HepG2 (cell line): Measurements from ENCODE around the gene ARL5A. TPM values are rescaled to one million over a fixed set of nuclear protein-coding genes. Genes with fewer than 3 reads are reported as not detected.

ENCODE experiments used
- CEBPG ChIP-seq: IDR thresholded peaks from 2 replicates; pipeline ENCODE4 v1.6.1; 2016
- FIP1L1 ChIP-seq: fragments of 200-400 bp; formaldehyde crosslinking; IDR thresholded peaks from 2 replicates; pipeline ENCODE4 v1.6.1; 2018; ENCODE audit warnings: low read depth, mild to moderate bottlenecking, low read length, moderate library complexity, borderline replicate concordance; ENCODE audit not compliant: insufficient read depth
- FOXA1 ChIP-seq, 2 experiments: fragments of 450-650 bp in 1 of 2; sonication (generic) in 1 of 2; formaldehyde crosslinking in 1 of 2; IDR thresholded peaks; 2 replicates each; pipeline versions ENCODE4 v1.4.0 to v1.6.1; 2016 to 2020; ENCODE audit warnings: missing genetic modification reagents in 1 of 2
- HOXA3 ChIP-seq: sonication (generic); formaldehyde crosslinking; IDR thresholded peaks from 2 replicates; pipeline ENCODE4 v1.5.0; 2020; ENCODE audit warnings: missing genetic modification reagents
- MTF2 ChIP-seq: sonication (generic); formaldehyde crosslinking; IDR thresholded peaks from 2 replicates; pipeline ENCODE4 v1.5.0; 2020; ENCODE audit warnings: missing genetic modification reagents, borderline replicate concordance
- NFKBIZ ChIP-seq: IDR thresholded peaks from 2 replicates; pipeline ENCODE4 v1.6.1; 2018; ENCODE audit warnings: missing genetic modification reagents, missing compliant biosample characterization
- PCBP1 ChIP-seq: fragments of 200-400 bp; formaldehyde crosslinking; IDR thresholded peaks from 2 replicates; pipeline ENCODE4 v1.6.1; 2017; ENCODE audit warnings: mild to moderate bottlenecking, low read depth, low read length, borderline replicate concordance
- PREB ChIP-seq: sonication (generic); formaldehyde crosslinking; IDR thresholded peaks from 2 replicates; pipeline ENCODE4 v1.4.0; 2020; ENCODE audit warnings: missing genetic modification reagents
- RCOR2 ChIP-seq: IDR thresholded peaks from 2 replicates; pipeline ENCODE4 v1.6.1; 2016; ENCODE audit warnings: missing biosample characterization, missing genetic modification reagents
- REXO4 ChIP-seq: sonication (generic); formaldehyde crosslinking; IDR thresholded peaks from 2 replicates; pipeline ENCODE4 v1.8.0; 2022; ENCODE audit warnings: missing genetic modification reagents, mild to moderate bottlenecking, borderline replicate concordance
- RXRB ChIP-seq: IDR thresholded peaks from 2 replicates; pipeline ENCODE4 v1.6.1; 2016; ENCODE audit warnings: borderline replicate concordance, missing genetic modification reagents, missing compliant biosample characterization
- SKI ChIP-seq: fragments of 450-650 bp; IDR thresholded peaks from one replicate; pipeline ENCODE4 v1.6.1; 2018; ENCODE audit warnings: mild to moderate bottlenecking; ENCODE audit not compliant: partially characterized antibody
- USF2 ChIP-seq, 2 experiments: sonication (generic) in 1 of 2; formaldehyde crosslinking in 1 of 2; IDR thresholded peaks; 2 replicates each; pipeline versions ENCODE4 v1.5.1 to v1.6.1; 2011 to 2020; ENCODE audit warnings: borderline replicate concordance in 1 of 2, low read depth in 1 of 2, low read length in 1 of 2, mild to moderate bottlenecking in 1 of 2, missing genetic modification reagents in 1 of 2, moderate library complexity in 1 of 2
- ZBTB34 ChIP-seq: sonication (generic); formaldehyde crosslinking; IDR thresholded peaks from 2 replicates; pipeline ENCODE4 v1.8.0; 2022; ENCODE audit warnings: mild to moderate bottlenecking, missing genetic modification reagents
- ZFAT ChIP-seq: sonication (generic); formaldehyde crosslinking; conservative IDR thresholded peaks from 2 replicates; pipeline ENCODE4 v1.8.1; 2023; ENCODE audit warnings: missing genetic modification reagents, inconsistent platforms
- ZIK1 ChIP-seq: sonication (generic); formaldehyde crosslinking; IDR thresholded peaks from 2 replicates; pipeline ENCODE4 v1.5.0; 2020; ENCODE audit warnings: mild to moderate bottlenecking, low read depth, missing genetic modification reagents, borderline replicate concordance
- ZNF562 ChIP-seq: sonication (generic); formaldehyde crosslinking; IDR thresholded peaks from 2 replicates; pipeline ENCODE4 v1.8.0; 2022; ENCODE audit warnings: missing genetic modification reagents, borderline replicate concordance
- ZNF782 ChIP-seq: sonication (generic); formaldehyde crosslinking; IDR thresholded peaks from 2 replicates; pipeline ENCODE4 v1.4.0; 2020; ENCODE audit warnings: missing genetic modification reagents, mild to moderate bottlenecking, borderline replicate concordance
- ZSCAN30 ChIP-seq: sonication (generic); formaldehyde crosslinking; IDR thresholded peaks from 2 replicates; pipeline ENCODE4 v1.5.0; 2020; ENCODE audit warnings: mild to moderate bottlenecking, missing genetic modification reagents
- polyA plus RNA-seq, 8 experiments: library from polyadenylated mRNA; depleted of rRNA in 3 of 8; stranded (reverse) in 7 of 8; unstranded in 1 of 8; fragments of >200 nt; fragmentation: Illumina TruSeq in 4 of 8; extraction: Trizol in 4 of 8; gene quantifications; 2 replicates each; pipeline versions ENCODE4 v1.2.1 to v1.2.3, GENCODE V29; 2011 to 2016; ENCODE audit warnings: low read depth in 4 of 8, missing spikeins in 1 of 8, mixed read lengths in 1 of 8; ENCODE audit not compliant: insufficient read depth in 1 of 8
- total RNA-seq, 5 experiments: library from RNA; depleted of rRNA; stranded (reverse); fragments of >200 nt; fragmentation: Illumina TruSeq; extraction: Trizol; gene quantifications; 2 replicates each; pipeline ENCODE4 v1.2.3, GENCODE V29; 2016; ENCODE audit warnings: low read depth in 1 of 5
- TF ChIP-seq, protein P1 (sequence below): sonication (generic); formaldehyde crosslinking; IDR thresholded peaks from 2 replicates; pipeline ENCODE4 v1.4.0; 2020; ENCODE audit warnings: missing genetic modification reagents
- TF ChIP-seq, protein P2 (sequence below): sonication (generic); formaldehyde crosslinking; IDR thresholded peaks from 2 replicates; pipeline ENCODE4 v1.4.0; 2020; ENCODE audit warnings: missing genetic modification reagents

Gene ARL5A
- total and polyA plus RNA-seq, 2 of the 13 experiments (the other 11 are each of a cell fraction or from before 2014, with no cell fraction given) = 47.5 to 149 TPM

DNA sequence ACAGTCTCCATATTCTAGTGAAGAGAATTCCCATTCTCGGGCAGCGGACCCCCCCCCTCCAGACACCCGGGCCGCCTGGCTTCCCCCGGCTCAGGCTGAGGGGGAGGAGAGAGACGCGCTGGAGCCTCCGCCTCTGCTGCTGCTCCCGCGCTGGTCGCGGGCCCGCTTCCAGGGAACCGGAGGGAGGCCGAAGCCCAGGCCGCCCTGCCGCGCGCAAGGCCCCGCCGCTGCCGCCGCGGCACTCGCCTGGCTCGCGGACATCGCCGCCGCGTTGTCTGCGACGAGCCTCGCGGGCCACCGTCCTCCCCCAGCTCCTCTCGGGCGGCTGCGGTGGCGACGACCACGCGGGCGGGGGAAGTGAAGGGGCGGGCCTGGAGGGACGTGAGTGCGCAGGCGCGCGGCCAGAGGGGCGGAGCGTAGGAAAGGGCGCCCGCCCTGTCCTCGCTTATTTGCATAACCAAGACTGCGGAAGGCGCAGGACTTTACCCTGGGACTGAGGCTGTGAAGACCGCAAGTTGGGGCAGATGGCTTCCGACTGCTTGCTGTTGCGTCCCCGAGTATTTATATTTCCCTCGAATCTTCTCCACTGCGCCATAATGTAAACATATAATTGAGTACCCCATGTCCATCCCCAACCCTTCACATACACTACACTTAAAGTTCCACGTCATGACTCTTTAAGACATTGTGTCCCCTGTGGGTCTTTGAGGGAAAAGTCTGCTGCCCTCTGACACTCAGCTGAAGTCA, at the start of gene ARL5A (continued):
- no peak for TF ChIP-seq ZBTB34 (CRISPR knock-in tag)
- peak; percentile 53; the same call in 1 of the 2 replicates for TF ChIP-seq RXRB (CRISPR knock-in tag)
- peak; percentile 18; the same call in 1 of the 2 replicates for TF ChIP-seq CEBPG (CRISPR knock-in tag)
- no peak for TF ChIP-seq FIP1L1
- peak; percentile 95 for TF ChIP-seq NFKBIZ (CRISPR knock-in tag)
- TF ChIP-seq ZNF782 (CRISPR knock-in tag) = no peak
- TF ChIP-seq ZNF562 (CRISPR knock-in tag) = no peak
- peak; percentile 89 for TF ChIP-seq HOXA3 (CRISPR knock-in tag)
- TF ChIP-seq PREB (CRISPR knock-in tag) = peak; percentile 65; the same call in 1 of the 2 replicates
- no peak for TF ChIP-seq USF2 (IDR thresholded peaks at IDR 0.05; ENCODE audit: low read depth, low read length)
- TF ChIP-seq USF2 (CRISPR knock-in tag; IDR thresholded peaks at IDR 0.05; ENCODE audit: borderline replicate concordance) = peak; percentile 21; the same call in 1 of the 2 replicates
- no peak for TF ChIP-seq FOXA1 (IDR thresholded peaks at IDR 0.05)
- TF ChIP-seq FOXA1 (CRISPR knock-in tag; IDR thresholded peaks at IDR 0.05) = peak; percentile 54
- 0 out of 2 replicates have a peak, but pooled peaks have one; percentile 46 for TF ChIP-seq REXO4 (CRISPR knock-in tag)
- peak; percentile 92 for TF ChIP-seq SKI
- TF ChIP-seq ZFAT = no peak
- no peak for TF ChIP-seq PCBP1
- TF ChIP-seq ZSCAN30 = no peak
- peak; percentile 98 for TF ChIP-seq ZIK1
- TF ChIP-seq MTF2 (CRISPR knock-in tag) = no peak
- TF ChIP-seq, protein P1, sequence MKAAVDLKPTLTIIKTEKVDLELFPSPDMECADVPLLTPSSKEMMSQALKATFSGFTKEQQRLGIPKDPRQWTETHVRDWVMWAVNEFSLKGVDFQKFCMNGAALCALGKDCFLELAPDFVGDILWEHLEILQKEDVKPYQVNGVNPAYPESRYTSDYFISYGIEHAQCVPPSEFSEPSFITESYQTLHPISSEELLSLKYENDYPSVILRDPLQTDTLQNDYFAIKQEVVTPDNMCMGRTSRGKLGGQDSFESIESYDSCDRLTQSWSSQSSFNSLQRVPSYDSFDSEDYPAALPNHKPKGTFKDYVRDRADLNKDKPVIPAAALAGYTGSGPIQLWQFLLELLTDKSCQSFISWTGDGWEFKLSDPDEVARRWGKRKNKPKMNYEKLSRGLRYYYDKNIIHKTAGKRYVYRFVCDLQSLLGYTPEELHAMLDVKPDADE (CRISPR knock-in tag) = peak; percentile 67; the same call in 1 of the 2 replicates
- 0 out of 2 replicates have a peak, but pooled peaks have one; percentile 30 for TF ChIP-seq RCOR2 (CRISPR knock-in tag)
- TF ChIP-seq, protein P2, sequence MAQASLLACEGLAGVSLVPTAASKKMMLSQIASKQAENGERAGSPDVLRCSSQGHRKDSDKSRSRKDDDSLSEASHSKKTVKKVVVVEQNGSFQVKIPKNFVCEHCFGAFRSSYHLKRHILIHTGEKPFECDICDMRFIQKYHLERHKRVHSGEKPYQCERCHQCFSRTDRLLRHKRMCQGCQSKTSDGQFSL = peak; percentile 100
